ENCODE results near the gene C6orf52. TPM values are rescaled to one million over a fixed set of nuclear protein-coding genes. Genes with fewer than 3 reads are reported as not detected.

C6orf52 gene
- total and polyA plus RNA-seq, 9 of the 15 experiments (the other 6 are each of a cell fraction or from before 2014, with no cell fraction given): 6.7 to 37.0 (median 11.1) TPM

DNA sequence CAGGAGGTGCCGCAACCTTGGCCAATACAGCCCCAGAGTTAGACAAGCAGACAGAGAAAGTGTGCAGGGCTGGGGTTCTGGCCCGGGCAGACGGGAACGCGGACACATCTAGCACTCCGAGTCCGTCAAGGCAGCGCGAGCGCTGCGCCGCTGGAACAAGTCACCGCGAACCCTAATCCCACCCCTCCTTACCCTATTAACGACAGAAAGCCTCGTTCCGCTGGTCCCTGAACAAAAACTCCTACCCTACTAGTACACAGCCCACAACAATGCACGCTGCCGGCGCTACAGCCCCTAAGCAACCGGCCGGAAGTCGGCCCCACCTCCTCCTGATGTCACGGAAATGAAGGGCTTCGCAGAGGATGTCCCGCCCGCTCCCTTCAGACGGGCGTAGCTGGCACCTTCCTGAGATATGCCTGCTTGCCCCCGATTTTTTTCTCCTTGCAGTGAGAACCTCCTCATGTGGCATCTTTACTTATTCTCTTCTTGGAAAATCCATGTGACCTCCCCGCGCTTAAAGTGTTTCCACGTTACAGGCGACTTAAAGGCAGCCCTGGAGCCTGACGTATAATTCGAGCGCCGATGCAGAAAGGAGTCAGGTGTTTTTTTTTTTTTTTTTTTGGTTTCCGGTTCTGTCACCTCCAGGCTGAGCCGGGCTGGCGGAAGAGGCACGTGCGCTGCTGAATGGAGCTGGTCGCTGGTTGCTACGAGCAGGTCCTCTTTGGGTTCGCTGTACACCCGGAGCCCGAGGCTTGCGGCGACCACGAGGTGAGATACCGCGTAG, at the start of gene C6orf52, which contains the start of gene PAK1IP1 (continued):
- TF ChIP-seq, protein P1, sequence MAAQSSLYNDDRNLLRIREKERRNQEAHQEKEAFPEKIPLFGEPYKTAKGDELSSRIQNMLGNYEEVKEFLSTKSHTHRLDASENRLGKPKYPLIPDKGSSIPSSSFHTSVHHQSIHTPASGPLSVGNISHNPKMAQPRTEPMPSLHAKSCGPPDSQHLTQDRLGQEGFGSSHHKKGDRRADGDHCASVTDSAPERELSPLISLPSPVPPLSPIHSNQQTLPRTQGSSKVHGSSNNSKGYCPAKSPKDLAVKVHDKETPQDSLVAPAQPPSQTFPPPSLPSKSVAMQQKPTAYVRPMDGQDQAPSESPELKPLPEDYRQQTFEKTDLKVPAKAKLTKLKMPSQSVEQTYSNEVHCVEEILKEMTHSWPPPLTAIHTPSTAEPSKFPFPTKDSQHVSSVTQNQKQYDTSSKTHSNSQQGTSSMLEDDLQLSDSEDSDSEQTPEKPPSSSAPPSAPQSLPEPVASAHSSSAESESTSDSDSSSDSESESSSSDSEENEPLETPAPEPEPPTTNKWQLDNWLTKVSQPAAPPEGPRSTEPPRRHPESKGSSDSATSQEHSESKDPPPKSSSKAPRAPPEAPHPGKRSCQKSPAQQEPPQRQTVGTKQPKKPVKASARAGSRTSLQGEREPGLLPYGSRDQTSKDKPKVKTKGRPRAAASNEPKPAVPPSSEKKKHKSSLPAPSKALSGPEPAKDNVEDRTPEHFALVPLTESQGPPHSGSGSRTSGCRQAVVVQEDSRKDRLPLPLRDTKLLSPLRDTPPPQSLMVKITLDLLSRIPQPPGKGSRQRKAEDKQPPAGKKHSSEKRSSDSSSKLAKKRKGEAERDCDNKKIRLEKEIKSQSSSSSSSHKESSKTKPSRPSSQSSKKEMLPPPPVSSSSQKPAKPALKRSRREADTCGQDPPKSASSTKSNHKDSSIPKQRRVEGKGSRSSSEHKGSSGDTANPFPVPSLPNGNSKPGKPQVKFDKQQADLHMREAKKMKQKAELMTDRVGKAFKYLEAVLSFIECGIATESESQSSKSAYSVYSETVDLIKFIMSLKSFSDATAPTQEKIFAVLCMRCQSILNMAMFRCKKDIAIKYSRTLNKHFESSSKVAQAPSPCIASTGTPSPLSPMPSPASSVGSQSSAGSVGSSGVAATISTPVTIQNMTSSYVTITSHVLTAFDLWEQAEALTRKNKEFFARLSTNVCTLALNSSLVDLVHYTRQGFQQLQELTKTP (IDR thresholded peaks at IDR 0.05; ENCODE audit: low read depth in 1 of 2, partially characterized antibody in 2 of 2): peak in 1 of 2 experiments; percentile 92
- no peak for TF ChIP-seq ZNF830 (CRISPR knock-in tag; IDR thresholded peaks at IDR 0.05)
- no peak for TF ChIP-seq CEBPG (CRISPR knock-in tag; IDR thresholded peaks at IDR 0.05)
- 0 out of 4 replicates have a peak, but pooled peaks of 1 of the 2 experiments have one; percentile 25 for TF ChIP-seq CEBPG (tag; conservative IDR thresholded peaks at IDR 0.05 in 1 of 2, IDR thresholded peaks at IDR 0.05 in 1 of 2)
- TF ChIP-seq RBM15 (IDR thresholded peaks at IDR 0.05; ENCODE audit: insufficient read depth, low read length): no peak
- TF ChIP-seq, protein P2, sequence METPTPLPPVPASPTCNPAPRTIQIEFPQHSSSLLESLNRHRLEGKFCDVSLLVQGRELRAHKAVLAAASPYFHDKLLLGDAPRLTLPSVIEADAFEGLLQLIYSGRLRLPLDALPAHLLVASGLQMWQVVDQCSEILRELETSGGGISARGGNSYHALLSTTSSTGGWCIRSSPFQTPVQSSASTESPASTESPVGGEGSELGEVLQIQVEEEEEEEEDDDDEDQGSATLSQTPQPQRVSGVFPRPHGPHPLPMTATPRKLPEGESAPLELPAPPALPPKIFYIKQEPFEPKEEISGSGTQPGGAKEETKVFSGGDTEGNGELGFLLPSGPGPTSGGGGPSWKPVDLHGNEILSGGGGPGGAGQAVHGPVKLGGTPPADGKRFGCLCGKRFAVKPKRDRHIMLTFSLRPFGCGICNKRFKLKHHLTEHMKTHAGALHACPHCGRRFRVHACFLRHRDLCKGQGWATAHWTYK (CRISPR knock-in tag; IDR thresholded peaks at IDR 0.05): no peak; the same call in 1 of the 2 replicates
- no peak; the same call in 1 of the 2 replicates for TF ChIP-seq ZC3H11A (IDR thresholded peaks at IDR 0.05; ENCODE audit: low read depth, low read length)
- TF ChIP-seq ZNF436 (CRISPR knock-in tag; IDR thresholded peaks at IDR 0.05): no peak
- TF ChIP-seq HDAC8 (tag; IDR thresholded peaks at IDR 0.05): no peak
- peak; percentile 59; the same call in 1 of the 2 replicates for TF ChIP-seq PYGO2 (tag; IDR thresholded peaks at IDR 0.05)
- peak; percentile 83 for TF ChIP-seq SIN3B (IDR thresholded peaks at IDR 0.05; ENCODE audit: low read depth)
- TF ChIP-seq ESRRA (IDR thresholded peaks at IDR 0.05; ENCODE audit: borderline replicate concordance, low read depth): peak; percentile 81
- TF ChIP-seq BRD9 (IDR thresholded peaks at IDR 0.05; ENCODE audit: low read depth, partially characterized antibody): peak; percentile 45
- TF ChIP-seq, protein P3, sequence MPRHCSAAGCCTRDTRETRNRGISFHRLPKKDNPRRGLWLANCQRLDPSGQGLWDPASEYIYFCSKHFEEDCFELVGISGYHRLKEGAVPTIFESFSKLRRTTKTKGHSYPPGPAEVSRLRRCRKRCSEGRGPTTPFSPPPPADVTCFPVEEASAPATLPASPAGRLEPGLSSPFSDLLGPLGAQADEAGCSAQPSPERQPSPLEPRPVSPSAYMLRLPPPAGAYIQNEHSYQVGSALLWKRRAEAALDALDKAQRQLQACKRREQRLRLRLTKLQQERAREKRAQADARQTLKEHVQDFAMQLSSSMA (CRISPR knock-in tag; IDR thresholded peaks at IDR 0.05): 0 out of 2 replicates have a peak, but pooled peaks have one; percentile 78
- 0 out of 2 replicates have a peak, but pooled peaks have one; percentile 23 for TF ChIP-seq ZEB2 (IDR thresholded peaks at IDR 0.05)
- TF ChIP-seq NR1H2 (CRISPR knock-in tag; IDR thresholded peaks at IDR 0.05): peak; percentile 77; the same call in 1 of the 2 replicates
- no peak for TF ChIP-seq GTF2B (IDR thresholded peaks at IDR 0.05; ENCODE audit: extremely low read depth, insufficient read length)
- TF ChIP-seq TARDBP (IDR thresholded peaks at IDR 0.05): peak; percentile 62; the same call in 1 of the 2 replicates
- TF ChIP-seq TAF9B (IDR thresholded peaks at IDR 0.05; ENCODE audit: partially characterized antibody): peak; percentile 80
- TF ChIP-seq RFX1 (IDR thresholded peaks at IDR 0.05): peak; percentile 62
- TF ChIP-seq MED1 (CRISPR knock-in tag; IDR thresholded peaks at IDR 0.05; ENCODE audit: borderline replicate concordance): no peak
